HL-60 (cell line): ENCODE results near the gene SLC4A5.

ENCODE experiments used
- DNase-seq, 2 experiments: peaks; one replicate each; pipeline ENCODE4 v3.0.0-alpha.2; 2010 to 2020; ENCODE audit warnings: low read depth in 1 of 2, low spot score in 1 of 2
- H3K27ac ChIP-seq: fragments of 250-450 bp; sonication (Bioruptor Pico); replicated peaks from 2 replicates; pipeline ENCODE4 v1.5.1; 2020; ENCODE audit warnings: mild to moderate bottlenecking, moderate library complexity
- H3K27me3 ChIP-seq: fragments of 250-450 bp; sonication (Bioruptor Pico); 2 replicates; pipeline ENCODE4 v1.5.1; 2021; ENCODE audit warnings: mild to moderate bottlenecking, moderate library complexity; ENCODE audit not compliant: insufficient read depth, poor library complexity, severe bottlenecking
- H3K4me3 ChIP-seq: replicated peaks from 2 replicates; pipeline ENCODE4 v1.5.1; 2011; ENCODE audit warnings: mild to moderate bottlenecking, control low read depth, low read length; ENCODE audit not compliant: insufficient read depth
- CTCF ChIP-seq: IDR thresholded peaks from one replicate; pipeline ENCODE4 v1.5.1; 2011; ENCODE audit warnings: low read length, control low read depth, inconsistent platforms; ENCODE audit not compliant: insufficient read depth
- GABPA ChIP-seq: IDR thresholded peaks from 2 replicates; pipeline ENCODE4 v1.6.1; 2012; ENCODE audit warnings: low read depth
- POLR2AphosphoS5 ChIP-seq: IDR thresholded peaks from 2 replicates; pipeline ENCODE4 v1.6.1; 2012; ENCODE audit warnings: low read depth
- SPI1 ChIP-seq: IDR thresholded peaks from 2 replicates; pipeline ENCODE4 v1.6.1; 2012; ENCODE audit warnings: low read depth, mild to moderate bottlenecking, borderline replicate concordance
- TF ChIP-seq, protein P1 (sequence below): IDR thresholded peaks from 2 replicates; pipeline ENCODE4 v1.6.1; 2012; ENCODE audit warnings: low read depth; ENCODE audit not compliant: insufficient replicate concordance

SLC4A5 gene

GRCh38 chr2:74260495-74260894 lies 82.7 kb downstream of the SLC4A5 start:
- TF ChIP-seq GABPA (no peak), CTCF (no peak), SPI1 (no peak), POLR2AphosphoS5 (no peak)
- TF ChIP-seq, protein P1, sequence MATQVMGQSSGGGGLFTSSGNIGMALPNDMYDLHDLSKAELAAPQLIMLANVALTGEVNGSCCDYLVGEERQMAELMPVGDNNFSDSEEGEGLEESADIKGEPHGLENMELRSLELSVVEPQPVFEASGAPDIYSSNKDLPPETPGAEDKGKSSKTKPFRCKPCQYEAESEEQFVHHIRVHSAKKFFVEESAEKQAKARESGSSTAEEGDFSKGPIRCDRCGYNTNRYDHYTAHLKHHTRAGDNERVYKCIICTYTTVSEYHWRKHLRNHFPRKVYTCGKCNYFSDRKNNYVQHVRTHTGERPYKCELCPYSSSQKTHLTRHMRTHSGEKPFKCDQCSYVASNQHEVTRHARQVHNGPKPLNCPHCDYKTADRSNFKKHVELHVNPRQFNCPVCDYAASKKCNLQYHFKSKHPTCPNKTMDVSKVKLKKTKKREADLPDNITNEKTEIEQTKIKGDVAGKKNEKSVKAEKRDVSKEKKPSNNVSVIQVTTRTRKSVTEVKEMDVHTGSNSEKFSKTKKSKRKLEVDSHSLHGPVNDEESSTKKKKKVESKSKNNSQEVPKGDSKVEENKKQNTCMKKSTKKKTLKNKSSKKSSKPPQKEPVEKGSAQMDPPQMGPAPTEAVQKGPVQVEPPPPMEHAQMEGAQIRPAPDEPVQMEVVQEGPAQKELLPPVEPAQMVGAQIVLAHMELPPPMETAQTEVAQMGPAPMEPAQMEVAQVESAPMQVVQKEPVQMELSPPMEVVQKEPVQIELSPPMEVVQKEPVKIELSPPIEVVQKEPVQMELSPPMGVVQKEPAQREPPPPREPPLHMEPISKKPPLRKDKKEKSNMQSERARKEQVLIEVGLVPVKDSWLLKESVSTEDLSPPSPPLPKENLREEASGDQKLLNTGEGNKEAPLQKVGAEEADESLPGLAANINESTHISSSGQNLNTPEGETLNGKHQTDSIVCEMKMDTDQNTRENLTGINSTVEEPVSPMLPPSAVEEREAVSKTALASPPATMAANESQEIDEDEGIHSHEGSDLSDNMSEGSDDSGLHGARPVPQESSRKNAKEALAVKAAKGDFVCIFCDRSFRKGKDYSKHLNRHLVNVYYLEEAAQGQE: no peak
- no peak for DNase-seq
- no peak overlapping the region for H3K4me3 ChIP-seq
- H3K27me3 ChIP-seq: no peaks in the 10 kb centered on the region
- no peak overlapping the region for H3K27ac ChIP-seq

- TF ChIP-seq POLR2AphosphoS5: no peak
- no peak for TF ChIP-seq CTCF
- TF ChIP-seq, protein P1: no peak
- TF ChIP-seq SPI1: no peak
- TF ChIP-seq GABPA: no peak
- Histone ChIP-seq H3K27me3 (no peaks in the 10 kb centered on the region), H3K4me3 (no peak overlapping the region), H3K27ac (no peak overlapping the region)
- no peak for DNase-seq
Observed at GRCh38 chr2:74259733-74260132, 83.5 kb downstream of the SLC4A5 start.

GRCh38 chr2:74259191-74259590 lies 84.0 kb downstream of the SLC4A5 start:
- H3K27ac ChIP-seq: no peak overlapping the region
- no peaks in the 10 kb centered on the region for H3K27me3 ChIP-seq
- DNase-seq: no peak
- H3K4me3 ChIP-seq: no peak overlapping the region
- TF ChIP-seq CTCF: no peak
- no peak for TF ChIP-seq POLR2AphosphoS5
- TF ChIP-seq, protein P1: no peak
- TF ChIP-seq SPI1: no peak
- no peak for TF ChIP-seq GABPA
